ENCODE results near the gene TECTB. TPM values are rescaled to one million over a fixed set of nuclear protein-coding genes. Genes with fewer than 3 reads are reported as not detected.

Gene TECTB
- total RNA-seq, 3 donors from 2014 or later, result not detected

- DNase-seq, result no peak
- Histone ChIP-seq H3K9me3 (no peaks in the 10 kb centered on the region), H3K4me3 (no peak overlapping the region), H3K4me1 (ENCODE audit: low read depth) (no peaks in the 10 kb centered on the region), H3K36me3 (ENCODE audit: low read depth) (no peaks in the 10 kb centered on the region)
- TF ChIP-seq, protein P1, sequence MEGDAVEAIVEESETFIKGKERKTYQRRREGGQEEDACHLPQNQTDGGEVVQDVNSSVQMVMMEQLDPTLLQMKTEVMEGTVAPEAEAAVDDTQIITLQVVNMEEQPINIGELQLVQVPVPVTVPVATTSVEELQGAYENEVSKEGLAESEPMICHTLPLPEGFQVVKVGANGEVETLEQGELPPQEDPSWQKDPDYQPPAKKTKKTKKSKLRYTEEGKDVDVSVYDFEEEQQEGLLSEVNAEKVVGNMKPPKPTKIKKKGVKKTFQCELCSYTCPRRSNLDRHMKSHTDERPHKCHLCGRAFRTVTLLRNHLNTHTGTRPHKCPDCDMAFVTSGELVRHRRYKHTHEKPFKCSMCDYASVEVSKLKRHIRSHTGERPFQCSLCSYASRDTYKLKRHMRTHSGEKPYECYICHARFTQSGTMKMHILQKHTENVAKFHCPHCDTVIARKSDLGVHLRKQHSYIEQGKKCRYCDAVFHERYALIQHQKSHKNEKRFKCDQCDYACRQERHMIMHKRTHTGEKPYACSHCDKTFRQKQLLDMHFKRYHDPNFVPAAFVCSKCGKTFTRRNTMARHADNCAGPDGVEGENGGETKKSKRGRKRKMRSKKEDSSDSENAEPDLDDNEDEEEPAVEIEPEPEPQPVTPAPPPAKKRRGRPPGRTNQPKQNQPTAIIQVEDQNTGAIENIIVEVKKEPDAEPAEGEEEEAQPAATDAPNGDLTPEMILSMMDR (IDR thresholded peaks at IDR 0.05), result no peak
- no peak for ATAC-seq
- intact Hi-C loops (cut with DNase I, micrococcal nuclease), result no loop called here
These were observed 24.9 kb downstream of the TECTB start for GRCh38 chr10:112308125-112308502.

- ATAC-seq (no peak), DNase-seq (no peak)
- Histone ChIP-seq H3K4me3 (no peak overlapping the region), H3K36me3 (ENCODE audit: low read depth) (no peaks in the 10 kb centered on the region), H3K9me3 (no peaks in the 10 kb centered on the region), H3K4me1 (ENCODE audit: low read depth) (no peaks in the 10 kb centered on the region)
- TF ChIP-seq, protein P1 (IDR thresholded peaks at IDR 0.05), result no peak
- intact Hi-C loops (cut with DNase I, micrococcal nuclease), result loop anchor here in 1 of 2 donors (10.0 kb wide), 1 partner anchor 117 kb away; no protein-coding TSS in a partner anchor
These were observed 28.3 kb downstream of the TECTB start for GRCh38 chr10:112311481-112311880.

DNA sequence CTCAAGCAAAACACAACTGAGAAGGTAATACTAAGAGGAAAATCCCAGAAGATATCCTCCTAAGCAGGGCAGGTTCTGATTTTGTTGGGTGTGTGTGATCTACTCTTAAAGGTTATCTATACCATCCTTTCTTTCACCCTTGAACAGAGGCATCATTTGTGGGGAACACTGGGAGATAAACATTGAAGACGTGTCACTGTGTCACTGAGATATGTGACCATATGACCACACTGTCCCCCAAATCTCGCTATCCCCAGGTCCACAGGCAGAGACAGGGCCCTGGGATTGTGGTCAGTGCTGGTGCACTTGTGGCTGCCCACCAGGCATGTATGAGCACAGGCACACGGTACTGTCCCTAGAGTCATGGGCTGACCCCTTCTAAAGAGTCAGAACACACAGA is 30.0 kb downstream of the TECTB start:
- intact Hi-C loops (cut with DNase I, micrococcal nuclease), result loop anchor here in 1 of 2 donors (10.0 kb wide), 1 partner anchor 118 kb away; no protein-coding TSS in a partner anchor
- Histone ChIP-seq H3K9me3 (no peaks in the 10 kb centered on the region), H3K36me3 (ENCODE audit: low read depth) (no peaks in the 10 kb centered on the region), H3K4me3 (no peak overlapping the region), H3K4me1 (ENCODE audit: low read depth) (no peaks in the 10 kb centered on the region)
- TF ChIP-seq, protein P1 (IDR thresholded peaks at IDR 0.05), result no peak
- DNase-seq, result no peak
- ATAC-seq, result no peak

DNA sequence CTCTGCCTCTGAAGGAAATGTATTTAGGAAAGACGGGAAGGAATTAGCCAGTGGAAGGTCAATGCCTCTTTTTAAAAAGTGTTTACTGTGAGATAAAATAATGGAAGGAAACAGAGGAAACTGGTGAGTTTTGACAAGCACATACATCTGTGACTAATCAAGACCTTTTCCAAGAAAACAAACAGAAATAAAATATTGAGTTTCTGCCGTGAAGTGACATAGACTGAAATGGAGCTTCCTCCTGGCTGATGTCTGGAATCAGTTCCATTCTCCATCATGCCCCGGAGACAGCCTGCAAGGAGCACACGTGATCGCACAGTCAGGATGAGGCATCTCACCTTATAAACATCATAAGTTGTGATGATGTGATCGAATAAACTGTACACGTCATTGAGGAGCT is 30.7 kb downstream of the TECTB start:
- TF ChIP-seq, protein P1 (IDR thresholded peaks at IDR 0.05), result no peak
- Histone ChIP-seq H3K9me3 (no peaks in the 10 kb centered on the region), H3K4me3 (no peak overlapping the region), H3K4me1 (ENCODE audit: low read depth) (no peaks in the 10 kb centered on the region), H3K36me3 (ENCODE audit: low read depth) (no peaks in the 10 kb centered on the region)
- DNase-seq (no peak), ATAC-seq (no peak)
- intact Hi-C loops (cut with DNase I, micrococcal nuclease), result loop anchor here in 1 of 2 donors (10.0 kb wide), 1 partner anchor 119 kb away; no protein-coding TSS in a partner anchor

GRCh38 chr10:112314822-112315474 is 31.7 kb downstream of the TECTB start:
- Histone ChIP-seq H3K9me3 (no peaks in the 10 kb centered on the region), H3K36me3 (ENCODE audit: low read depth) (no peaks in the 10 kb centered on the region), H3K4me1 (ENCODE audit: low read depth) (no peaks in the 10 kb centered on the region), H3K4me3 (no peak overlapping the region)
- intact Hi-C loops (cut with DNase I, micrococcal nuclease), result loop anchor here in 1 of 2 donors (10.0 kb wide), 1 partner anchor 120 kb away; no protein-coding TSS in a partner anchor
- TF ChIP-seq, protein P1 (IDR thresholded peaks at IDR 0.05), result peak; percentile 71
- DNase-seq, result peak; percentile 64 to 95 (median 73)
- ATAC-seq, result peak; percentile 95

All from mucosa of descending colon (tissue), 3 donors.